ENCODE data around the gene DPYD. TPM values are rescaled to one million over a fixed set of nuclear protein-coding genes. Genes with fewer than 3 reads are reported as not detected.

Gene DPYD
- polyA plus RNA-seq, 3 donors, result 4.2 to 23.5 (median 17.1) TPM

DNA sequence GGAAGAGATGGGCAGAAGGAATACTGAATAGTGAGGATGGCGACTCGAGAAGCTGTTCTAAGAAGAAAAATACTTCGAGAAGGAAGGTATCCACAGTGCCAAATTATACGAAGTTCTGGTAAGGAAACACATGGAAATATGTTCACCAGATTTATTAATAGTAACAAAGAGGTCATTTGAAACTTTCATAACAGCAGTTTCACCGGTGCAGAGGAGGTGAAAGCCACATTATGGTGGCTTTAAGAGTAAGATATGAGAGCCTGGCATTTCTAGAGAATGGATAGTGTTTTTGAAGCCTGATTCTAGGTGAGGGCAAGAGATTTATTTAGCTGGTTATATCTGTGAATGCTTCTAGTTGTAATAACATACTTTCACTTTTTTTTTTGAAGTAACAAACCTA lies 56.2 kb downstream of the DPYD start:
- WGBS, 3 donors, result 48 to 65% (median 52%) methylated on average over 5 of the region's 5 CpGs
- no peak overlapping the region for H3K27ac ChIP-seq (ENCODE audit: low read depth, low read length)

DNA sequence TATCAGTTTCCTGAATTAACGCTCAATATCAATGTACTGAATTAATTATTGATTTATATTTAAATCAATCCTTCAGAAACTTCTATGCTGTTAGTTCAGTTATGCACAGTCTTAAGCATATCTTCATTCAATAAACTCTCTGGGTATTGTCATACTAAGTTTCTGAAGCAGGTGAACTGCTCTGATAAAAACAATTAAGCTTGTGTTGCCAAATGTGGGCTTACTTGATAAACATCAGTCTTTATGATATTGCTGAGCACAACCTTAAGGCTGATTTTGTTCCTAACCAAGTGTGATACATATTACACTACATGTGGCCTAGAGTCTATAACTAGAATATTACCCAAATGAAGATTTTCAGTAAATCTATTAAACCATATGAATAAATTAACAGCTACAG lies 67.6 kb downstream of the DPYD start:
- H3K27ac ChIP-seq (ENCODE audit: low read depth, low read length), result no peak overlapping the region
- WGBS, 3 donors, result 94 to 97% (median 95%) methylated on average over 1 of the region's 1 CpG

DNA sequence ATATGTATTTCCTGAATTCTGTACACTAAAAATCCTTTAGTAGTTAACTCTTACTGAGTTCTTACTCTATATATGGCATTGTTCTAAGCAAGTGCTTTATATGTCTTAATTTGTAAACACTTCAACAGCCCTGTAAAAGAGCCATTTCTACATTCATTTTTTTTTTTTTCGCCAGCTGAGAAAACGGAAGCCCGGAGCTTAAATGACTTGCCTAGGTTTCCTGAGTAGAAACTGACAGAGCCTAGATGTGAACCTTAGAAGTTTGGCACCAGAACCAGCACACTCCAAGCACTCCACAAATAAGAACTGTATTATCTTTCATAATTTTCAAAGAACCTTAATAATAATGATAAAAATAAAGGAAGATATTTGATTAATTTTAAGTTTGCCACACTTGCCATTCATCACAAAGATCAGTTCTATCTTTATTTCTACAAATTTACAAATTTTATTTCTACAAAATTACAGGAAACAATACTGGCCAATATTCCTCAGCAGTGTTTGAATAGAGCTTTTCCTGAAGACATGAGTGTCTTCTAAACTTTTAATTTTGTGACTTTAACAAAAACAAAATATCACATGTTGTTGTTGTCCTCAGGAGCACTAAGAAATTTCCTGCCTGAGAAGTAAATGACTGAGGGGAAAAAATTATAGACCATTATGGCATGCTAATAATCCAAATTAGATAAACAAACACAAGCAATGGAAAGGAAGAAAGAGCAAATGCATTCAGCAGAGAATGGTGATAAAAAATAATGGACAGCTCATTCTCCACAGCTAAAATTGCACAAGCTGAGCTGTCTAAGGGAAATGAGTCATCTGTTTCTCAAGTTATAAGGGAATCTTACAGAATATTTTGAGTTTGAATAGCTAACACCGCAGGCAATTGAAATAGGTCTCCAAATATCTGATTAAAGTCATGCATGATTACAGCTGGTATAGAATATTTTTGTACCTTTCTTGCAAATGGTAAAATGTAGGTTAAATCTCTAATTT lies 71.2 kb downstream of the DPYD start:
- H3K27ac ChIP-seq (ENCODE audit: low read depth, low read length), result no peak overlapping the region
- WGBS, 3 donors, result 34 to 72% (median 43%) methylated on average over 4 of the region's 4 CpGs

- 95 to 98% (median 98%) methylated on average over 10 of the region's 10 CpGs for WGBS, 3 donors
- H3K27ac ChIP-seq (ENCODE audit: low read depth, low read length), result no peak overlapping the region
Observed at GRCh38 chr1:97845805-97846204, 75.0 kb downstream of the DPYD start.

GRCh38 chr1:97844552-97845089 lies 76.2 kb downstream of the DPYD start:
- WGBS, 3 donors, result 98 to 100% (median 99%) methylated on average over 5 of the region's 5 CpGs
- H3K27ac ChIP-seq (ENCODE audit: low read depth, low read length), result no peak overlapping the region

DNA sequence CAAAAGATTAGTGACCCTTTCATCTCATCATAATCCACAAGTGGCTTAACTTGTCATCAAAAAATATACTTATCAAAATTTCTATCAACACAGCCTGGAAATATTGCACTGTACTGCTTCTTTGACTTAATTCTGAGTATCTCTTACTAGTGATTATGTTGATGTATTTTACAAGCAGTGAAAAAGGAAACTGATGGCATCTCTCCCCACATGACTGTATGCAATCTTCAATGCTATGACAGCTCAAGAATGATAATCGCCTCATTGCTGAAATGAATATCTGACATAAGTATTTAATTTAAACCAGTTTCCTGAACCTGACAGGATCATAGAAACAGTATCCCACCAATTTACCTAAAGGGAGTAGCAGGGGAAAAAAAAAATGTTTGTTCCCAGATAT lies 79.5 kb downstream of the DPYD start:
- no peak overlapping the region for H3K27ac ChIP-seq (ENCODE audit: low read depth, low read length)
- 95 to 98% (median 95%) methylated on average over 1 of the region's 1 CpG for WGBS, 3 donors

GRCh38 chr1:97837161-97837560 lies 83.7 kb downstream of the DPYD start:
- WGBS, 3 donors, result 45 to 64% (median 58%) methylated on average over 1 of the region's 1 CpG
- no peak overlapping the region for H3K27ac ChIP-seq (ENCODE audit: low read depth, low read length)

DNA sequence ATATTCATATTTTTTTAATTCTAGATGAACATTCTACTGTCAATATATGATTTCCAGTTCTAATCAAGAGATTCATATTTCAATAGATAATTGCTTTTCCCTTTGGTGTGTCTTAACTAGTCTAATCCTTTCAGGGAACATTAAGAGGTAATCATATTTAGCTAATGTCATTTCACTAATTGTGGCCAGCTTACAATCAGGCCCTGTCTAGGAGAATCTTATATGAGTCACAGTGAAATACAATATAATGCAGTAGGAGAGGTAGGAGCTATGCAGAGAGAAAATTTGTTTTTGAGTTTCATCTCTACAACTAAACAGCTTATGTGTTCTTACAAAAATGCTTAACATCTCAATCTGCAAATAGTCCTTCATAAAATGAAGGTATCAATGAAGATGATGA lies 85.9 kb downstream of the DPYD start:
- no peak overlapping the region for H3K27ac ChIP-seq (ENCODE audit: low read depth, low read length)

DNA sequence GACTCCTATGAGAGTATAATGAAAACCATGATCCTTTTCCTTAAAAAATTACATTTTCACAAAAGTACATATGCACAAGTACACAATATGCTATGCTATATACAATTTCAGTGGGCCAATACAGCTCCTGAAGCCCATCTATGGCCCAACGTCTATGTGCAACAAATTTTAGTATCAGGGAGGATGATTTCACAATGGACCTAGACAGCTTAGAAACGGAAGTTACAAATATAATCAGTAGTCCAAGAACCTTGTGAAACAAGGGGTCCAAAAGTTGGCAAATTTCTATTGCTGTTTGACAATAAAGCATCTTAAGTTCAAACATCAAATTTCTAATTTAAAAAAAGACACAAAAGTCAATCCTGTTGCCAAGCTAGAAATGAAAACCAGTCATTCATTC lies 87.0 kb downstream of the DPYD start:
- 46 to 79% (median 47%) methylated on average over 2 of the region's 2 CpGs for WGBS, 3 donors
- H3K27ac ChIP-seq (ENCODE audit: low read depth, low read length), result no peak overlapping the region

- H3K27ac ChIP-seq (ENCODE audit: low read depth, low read length), result no peak overlapping the region
- 38 to 67% (median 60%) methylated on average over 1 of the region's 1 CpG for WGBS, 3 donors
Observed at GRCh38 chr1:97832481-97832880, 88.4 kb downstream of the DPYD start.

- 83 to 89% (median 85%) methylated on average over 3 of the region's 3 CpGs for WGBS, 3 donors
- H3K27ac ChIP-seq (ENCODE audit: low read depth, low read length), result no peak overlapping the region
Observed at GRCh38 chr1:97827887-97828286, 92.9 kb downstream of the DPYD start.

- H3K27ac ChIP-seq (ENCODE audit: low read depth, low read length), result no peak overlapping the region
Observed at GRCh38 chr1:97826820-97827219, 94.0 kb downstream of the DPYD start.

DNA sequence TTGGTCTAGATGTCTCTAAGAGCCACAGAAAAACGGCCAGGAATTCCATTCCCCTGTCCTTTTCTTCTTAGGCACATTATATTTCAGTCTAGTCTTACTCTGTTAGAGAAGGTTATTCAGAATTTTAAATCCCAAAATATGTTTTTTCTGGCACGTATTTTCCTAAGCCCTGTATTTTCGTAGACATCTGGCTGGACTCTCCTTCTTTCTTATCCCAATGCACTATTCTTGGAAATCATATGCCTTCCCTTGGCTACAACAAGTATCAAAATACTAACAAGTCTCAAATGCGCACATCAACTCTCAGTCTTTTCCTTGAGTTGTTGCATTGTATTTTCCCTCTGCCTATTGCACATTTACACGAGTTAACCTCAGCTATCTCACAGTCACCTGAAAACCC lies 96.2 kb downstream of the DPYD start:
- 67 to 80% (median 78%) methylated on average over 5 of the region's 5 CpGs for WGBS, 3 donors

DNA sequence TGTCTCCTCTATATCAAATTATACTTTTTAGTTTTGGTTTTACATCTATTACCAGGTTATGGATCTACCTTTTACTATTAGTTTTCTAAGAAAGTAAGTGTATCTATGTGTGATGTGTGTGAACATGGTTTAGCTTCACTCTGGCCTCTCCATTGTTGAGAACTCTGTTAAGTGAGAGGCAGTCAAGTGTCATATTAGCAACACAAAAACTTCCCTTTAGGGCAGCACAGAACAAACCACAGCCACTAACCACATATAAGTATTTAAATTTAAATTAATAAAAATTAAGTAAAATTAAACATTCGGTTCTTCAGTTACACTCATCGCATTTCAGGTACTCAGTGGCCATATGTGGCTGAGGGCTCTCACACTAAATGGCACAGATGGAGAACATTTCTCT lies 96.6 kb downstream of the DPYD start:
- 81 to 96% (median 93%) methylated on average over 2 of the region's 2 CpGs for WGBS, 3 donors
- no peak overlapping the region for H3K27ac ChIP-seq (ENCODE audit: low read depth, low read length)

More for the DNA sequence above, 96.2 kb downstream of the DPYD start:
- H3K27ac ChIP-seq (ENCODE audit: low read depth, low read length), result no peak overlapping the region

- WGBS, 3 donors, result 45 to 71% (median 64%) methylated on average over 6 of the region's 6 CpGs
- H3K27ac ChIP-seq (ENCODE audit: low read depth, low read length), result no peak overlapping the region
Observed at GRCh38 chr1:97820470-97821188, 100.2 kb downstream of the DPYD start.

- 60 to 80% (median 70%) methylated on average over 1 of the region's 1 CpG for WGBS, 3 donors
- no peak overlapping the region for H3K27ac ChIP-seq (ENCODE audit: low read depth, low read length)
Observed at GRCh38 chr1:97816927-97817326, 103.9 kb downstream of the DPYD start.

DNA sequence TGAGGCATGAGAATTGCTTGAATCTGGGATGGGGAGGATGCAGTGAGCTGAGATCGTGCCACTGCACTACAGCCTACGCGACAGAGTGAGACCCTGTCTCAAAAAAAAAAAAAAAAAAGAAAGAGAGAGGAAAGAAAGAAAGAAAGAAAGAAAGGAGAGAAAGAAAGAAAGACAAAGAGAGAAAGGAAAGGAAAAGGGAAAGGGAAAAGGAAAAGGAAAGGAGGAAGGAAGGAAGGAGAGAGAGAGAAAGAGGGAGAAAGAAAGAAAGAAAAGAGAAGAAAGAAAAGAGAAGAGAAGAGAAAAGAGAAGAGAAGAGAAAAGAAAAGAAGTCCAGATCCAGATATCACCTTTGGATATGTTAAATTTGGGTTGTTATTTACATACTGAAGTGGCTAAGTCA lies 106.0 kb downstream of the DPYD start:
- 88 to 96% (median 93%) methylated on average over 3 of the region's 3 CpGs for WGBS, 3 donors
- no peak overlapping the region for H3K27ac ChIP-seq (ENCODE audit: low read depth, low read length)

- H3K27ac ChIP-seq (ENCODE audit: low read depth, low read length), result no peak overlapping the region
- WGBS, 3 donors, result 90 to 96% (median 91%) methylated on average over 1 of the region's 1 CpG
Observed at GRCh38 chr1:97814121-97814520, 106.7 kb downstream of the DPYD start.

DNA sequence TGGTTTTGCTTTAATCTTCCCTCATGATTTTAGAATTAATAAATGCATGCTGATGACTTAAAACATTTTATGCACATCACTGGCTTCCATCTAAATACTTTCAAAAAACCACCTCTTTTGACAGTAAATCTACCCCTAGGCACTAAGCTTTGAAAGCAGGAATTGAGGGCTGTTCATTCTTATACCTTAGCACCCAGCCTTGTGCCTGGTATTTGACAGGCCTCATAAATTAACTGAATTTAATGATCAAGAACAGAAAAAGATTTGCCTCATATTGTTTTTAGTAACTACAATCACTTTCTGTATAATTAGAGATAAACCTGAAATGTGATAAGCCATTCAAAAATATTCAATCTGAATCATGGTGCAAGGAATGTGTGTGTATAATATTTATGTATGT lies 108.8 kb downstream of the DPYD start:
- H3K27ac ChIP-seq (ENCODE audit: low read depth, low read length), result no peak overlapping the region

Data from adipose tissue (tissue), 3 donors.